ENCODE data around the gene SMAD3.

Gene SMAD3

GRCh38 chr15:67242708-67243111, 177.3 kb downstream of the SMAD3 start:
- DNase-seq (ENCODE audit: low read depth) = no peak
